ENCODE results near the gene ATP1A1.
A peak's percentile ranks its signal among the peaks of the same experiment; 100 is the strongest.

The ATP1A1 gene

GRCh38 chr1:116372651-116373430 is at the start of gene ATP1A1:
TSS of gene ATP1A1 (plus strand) at chr1:116373244. CDS start at chr1:116373512, 268 bp downstream.
- POLR2A ChIA-PET: interaction anchor here (0.8 to 1.8 kb wide), 5 partner anchors 10 to 233 kb away, joined by 3 to 5 read pairs (median 3); no protein-coding TSS in a partner anchor
- TF ChIP-seq L3MBTL2 (conservative IDR thresholded peaks at IDR 0.05): no peak; the same call in 1 of the 2 replicates
- TF ChIP-seq HDGF (IDR thresholded peaks at IDR 0.05; ENCODE audit: borderline replicate concordance): 0 out of 2 replicates have a peak, but pooled peaks have one; percentile 25
- CTCF ChIA-PET: interaction anchor here (0.6 kb wide), 1 partner anchor 113 kb away, joined by 3 read pairs; no protein-coding TSS in a partner anchor
- peak; percentile 98 for DNase-seq (ENCODE audit: extremely low spot score)

GRCh38 chr1:116323491-116323890 is 49.6 kb upstream of the ATP1A1 start:
- TF ChIP-seq PKNOX1 (IDR thresholded peaks at IDR 0.05): no peak
- no peak for TF ChIP-seq SUZ12 (IDR thresholded peaks at IDR 0.05)
- TF ChIP-seq CTBP1 (IDR thresholded peaks at IDR 0.05; ENCODE audit: borderline replicate concordance): no peak
- TF ChIP-seq FOXK2 (IDR thresholded peaks at IDR 0.05): no peak
- TF ChIP-seq BHLHE40 (IDR thresholded peaks at IDR 0.05; ENCODE audit: borderline replicate concordance): no peak
- no peak for TF ChIP-seq TARDBP (IDR thresholded peaks at IDR 0.05)
- TF ChIP-seq SP1 (IDR thresholded peaks at IDR 0.05): no peak
- no peak for TF ChIP-seq FOXA1 (IDR thresholded peaks at IDR 0.05)
- TF ChIP-seq HDGF (IDR thresholded peaks at IDR 0.05; ENCODE audit: borderline replicate concordance): no peak
- no peak for TF ChIP-seq ELF4 (IDR thresholded peaks at IDR 0.05)
- TF ChIP-seq LEF1 (IDR thresholded peaks at IDR 0.05; ENCODE audit: borderline replicate concordance): no peak
- no peak for TF ChIP-seq NFRKB (IDR thresholded peaks at IDR 0.05)
- TF ChIP-seq FOXM1 (IDR thresholded peaks at IDR 0.05; ENCODE audit: borderline replicate concordance): no peak
- no peak for TF ChIP-seq ZNF384 (IDR thresholded peaks at IDR 0.05)
- TF ChIP-seq L3MBTL2 (conservative IDR thresholded peaks at IDR 0.05): no peak
- TF ChIP-seq ARNT (IDR thresholded peaks at IDR 0.05): no peak
- POLR2A ChIA-PET: no interaction called here

GRCh38 chr1:116324411-116324810 is 48.6 kb upstream of the ATP1A1 start:
- DNase-seq (ENCODE audit: extremely low spot score): no peak
- ChIA-PET POLR2A (interaction anchor here (0.6 kb wide), 2 partner anchors 86 to 203 kb away, joined by 3 read pairs; no protein-coding TSS in a partner anchor), CTCF (interaction anchor here (0.6 to 1.1 kb wide), 3 partner anchors 25 to 1272 kb away, joined by 4 to 14 read pairs (median 4); no protein-coding TSS in a partner anchor)
- no peak for TF ChIP-seq NFRKB (IDR thresholded peaks at IDR 0.05)
- no peak for TF ChIP-seq ELF4 (IDR thresholded peaks at IDR 0.05)
- no peak for TF ChIP-seq ARNT (IDR thresholded peaks at IDR 0.05)
- no peak for TF ChIP-seq HDGF (IDR thresholded peaks at IDR 0.05; ENCODE audit: borderline replicate concordance)
- TF ChIP-seq FOXK2 (IDR thresholded peaks at IDR 0.05): no peak
- no peak for TF ChIP-seq ZNF384 (IDR thresholded peaks at IDR 0.05)

More at GRCh38 chr1:116323491-116323890, 49.6 kb upstream of the ATP1A1 start:
- CTCF ChIA-PET: interaction anchor here (0.6 to 1.1 kb wide), 2 partner anchors 162 to 184 kb away, joined by 3 to 4 read pairs; no protein-coding TSS in a partner anchor
- no peak for DNase-seq (ENCODE audit: extremely low spot score)

- DNase-seq (ENCODE audit: extremely low spot score): no peak
- POLR2A ChIA-PET: no interaction called here
- TF ChIP-seq FOXA1 (IDR thresholded peaks at IDR 0.05) (no peak), ELF4 (IDR thresholded peaks at IDR 0.05) (no peak), PKNOX1 (IDR thresholded peaks at IDR 0.05) (no peak), NFRKB (IDR thresholded peaks at IDR 0.05) (no peak), BHLHE40 (IDR thresholded peaks at IDR 0.05; ENCODE audit: borderline replicate concordance) (no peak), ZNF384 (IDR thresholded peaks at IDR 0.05) (no peak), LEF1 (IDR thresholded peaks at IDR 0.05; ENCODE audit: borderline replicate concordance) (no peak)
- CTCF ChIA-PET: interaction anchor here (0.6 kb wide), 1 partner anchor 25 kb away, joined by 14 read pairs; no protein-coding TSS in a partner anchor
Measured at GRCh38 chr1:116325104-116325503, 47.9 kb upstream of the ATP1A1 start.

GRCh38 chr1:116325922-116326321 is 47.1 kb upstream of the ATP1A1 start:
- CTCF ChIA-PET: no interaction called here
- no peak for DNase-seq (ENCODE audit: extremely low spot score)
- TF ChIP-seq ELF4 (IDR thresholded peaks at IDR 0.05): no peak
- POLR2A ChIA-PET: no interaction called here

GRCh38 chr1:116326486-116326885 is 46.6 kb upstream of the ATP1A1 start:
- no peak for DNase-seq (ENCODE audit: extremely low spot score)
- POLR2A ChIA-PET: no interaction called here
- TF ChIP-seq TARDBP (IDR thresholded peaks at IDR 0.05) (no peak), SP1 (IDR thresholded peaks at IDR 0.05) (no peak), L3MBTL2 (conservative IDR thresholded peaks at IDR 0.05) (no peak), NFRKB (IDR thresholded peaks at IDR 0.05) (no peak), FOXK2 (IDR thresholded peaks at IDR 0.05) (no peak), BHLHE40 (IDR thresholded peaks at IDR 0.05; ENCODE audit: borderline replicate concordance) (no peak), PKNOX1 (IDR thresholded peaks at IDR 0.05) (no peak), ELF4 (IDR thresholded peaks at IDR 0.05) (no peak), LEF1 (IDR thresholded peaks at IDR 0.05; ENCODE audit: borderline replicate concordance) (no peak), CTBP1 (IDR thresholded peaks at IDR 0.05; ENCODE audit: borderline replicate concordance) (no peak), FOXA1 (IDR thresholded peaks at IDR 0.05) (no peak), ARNT (IDR thresholded peaks at IDR 0.05) (no peak), FOXM1 (IDR thresholded peaks at IDR 0.05; ENCODE audit: borderline replicate concordance) (no peak)
- CTCF ChIA-PET: no interaction called here
